HepG2 (cell line): ENCODE measurements around the gene SZRD1. TPM values are rescaled to one million over a fixed set of nuclear protein-coding genes. Genes with fewer than 3 reads are reported as not detected.

Source experiments
- CBX1 ChIP-seq: IDR thresholded peaks from one replicate; pipeline ENCODE4 v1.6.1; 2016; ENCODE audit warnings: antibody characterized with exemption, low read depth
- CBX2 ChIP-seq, 2 experiments: fragments of 200-600 bp in 1 of 2; sonication (generic); formaldehyde crosslinking in 1 of 2; IDR thresholded peaks; 2 replicates each; pipeline versions ENCODE4 v1.7.0 to v1.8.1; 2018 to 2022; ENCODE audit warnings: low read depth in 2 of 2, low read length in 1 of 2, mild to moderate bottlenecking in 1 of 2, missing genetic modification reagents in 1 of 2
- CBX5 ChIP-seq: sonication (generic); formaldehyde crosslinking; IDR thresholded peaks from 2 replicates; pipeline ENCODE4 v1.4.0; 2020; ENCODE audit warnings: missing genetic modification reagents, borderline replicate concordance
- CEBPG ChIP-seq: IDR thresholded peaks from 2 replicates; pipeline ENCODE4 v1.6.1; 2016
- EED ChIP-seq: sonication (generic); formaldehyde crosslinking; IDR thresholded peaks from 2 replicates; pipeline ENCODE4 v1.5.0; 2020; ENCODE audit warnings: mild to moderate bottlenecking, missing genetic modification reagents
- HDAC6 ChIP-seq: fragments of 200-600 bp; sonication (generic); IDR thresholded peaks from 2 replicates; pipeline ENCODE4 v1.7.0; 2017; ENCODE audit warnings: mild to moderate bottlenecking, antibody characterized with exemption, low read length, low read depth
- KDM4B ChIP-seq: sonication (generic); formaldehyde crosslinking; IDR thresholded peaks from 2 replicates; pipeline ENCODE4 v1.4.0; 2020; ENCODE audit warnings: missing genetic modification reagents
- KLF13 ChIP-seq: sonication (generic); formaldehyde crosslinking; IDR thresholded peaks from 2 replicates; pipeline ENCODE4 v1.4.0; 2020; ENCODE audit warnings: mild to moderate bottlenecking, missing genetic modification reagents
- MIXL1 ChIP-seq: IDR thresholded peaks from 2 replicates; pipeline ENCODE4 v1.6.1; 2016
- SATB2 ChIP-seq: sonication (generic); formaldehyde crosslinking; IDR thresholded peaks from 2 replicates; pipeline ENCODE4 v1.5.0; 2020; ENCODE audit warnings: missing genetic modification reagents
- TCF12 ChIP-seq, 2 experiments: fragments of 450-650 bp in 1 of 2; sonication (generic) in 1 of 2; formaldehyde crosslinking in 1 of 2; IDR thresholded peaks; 2 replicates each; pipeline versions ENCODE4 v1.6.1 to v1.8.0; 2017 to 2022; ENCODE audit warnings: antibody characterized with exemption in 1 of 2, mild to moderate bottlenecking in 1 of 2, missing genetic modification reagents in 1 of 2, moderate library complexity in 1 of 2
- ZFP62 ChIP-seq: sonication (generic); formaldehyde crosslinking; IDR thresholded peaks from 2 replicates; pipeline ENCODE4 v1.4.0; 2020; ENCODE audit warnings: missing genetic modification reagents
- ZNF207 ChIP-seq: fragments of 450-650 bp; IDR thresholded peaks from 2 replicates; pipeline ENCODE4 v1.6.1; 2016; ENCODE audit warnings: antibody characterized with exemption, borderline replicate concordance
- ZNF251 ChIP-seq: sonication (generic); formaldehyde crosslinking; IDR thresholded peaks from 2 replicates; pipeline ENCODE4 v1.9.0; 2021; ENCODE audit warnings: mild to moderate bottlenecking, missing genetic modification reagents
- ZNF713 ChIP-seq: sonication (generic); formaldehyde crosslinking; IDR thresholded peaks from 2 replicates; pipeline ENCODE4 v1.4.0; 2020; ENCODE audit warnings: mild to moderate bottlenecking, missing genetic modification reagents
- polyA plus RNA-seq, 8 experiments: library from polyadenylated mRNA; depleted of rRNA in 3 of 8; stranded (reverse) in 7 of 8; unstranded in 1 of 8; fragments of >200 nt; fragmentation: Illumina TruSeq in 4 of 8; extraction: Trizol in 4 of 8; gene quantifications; 2 replicates each; pipeline versions ENCODE4 v1.2.1 to v1.2.3, GENCODE V29; 2011 to 2016; ENCODE audit warnings: low read depth in 4 of 8, missing spikeins in 1 of 8, mixed read lengths in 1 of 8; ENCODE audit not compliant: insufficient read depth in 1 of 8
- total RNA-seq, 5 experiments: library from RNA; depleted of rRNA; stranded (reverse); fragments of >200 nt; fragmentation: Illumina TruSeq; extraction: Trizol; gene quantifications; 2 replicates each; pipeline ENCODE4 v1.2.3, GENCODE V29; 2016; ENCODE audit warnings: low read depth in 1 of 5
- TF ChIP-seq, protein P1 (sequence below): IDR thresholded peaks from 2 replicates; pipeline ENCODE4 v1.6.1; 2016; ENCODE audit warnings: control low read depth
- TF ChIP-seq, protein P2 (sequence below): sonication (generic); formaldehyde crosslinking; IDR thresholded peaks from 2 replicates; pipeline ENCODE4 v1.4.0; 2020; ENCODE audit warnings: mild to moderate bottlenecking, missing genetic modification reagents, borderline replicate concordance
- TF ChIP-seq, protein P3 (sequence below): sonication (generic); formaldehyde crosslinking; IDR thresholded peaks from 2 replicates; pipeline ENCODE4 v1.5.1; 2020; ENCODE audit warnings: mild to moderate bottlenecking, missing genetic modification reagents, borderline replicate concordance

Gene SZRD1
- total and polyA plus RNA-seq, 2 of the 13 experiments (the other 11 are each of a cell fraction or from before 2014, with no cell fraction given): 28.5 to 41.4 TPM

DNA sequence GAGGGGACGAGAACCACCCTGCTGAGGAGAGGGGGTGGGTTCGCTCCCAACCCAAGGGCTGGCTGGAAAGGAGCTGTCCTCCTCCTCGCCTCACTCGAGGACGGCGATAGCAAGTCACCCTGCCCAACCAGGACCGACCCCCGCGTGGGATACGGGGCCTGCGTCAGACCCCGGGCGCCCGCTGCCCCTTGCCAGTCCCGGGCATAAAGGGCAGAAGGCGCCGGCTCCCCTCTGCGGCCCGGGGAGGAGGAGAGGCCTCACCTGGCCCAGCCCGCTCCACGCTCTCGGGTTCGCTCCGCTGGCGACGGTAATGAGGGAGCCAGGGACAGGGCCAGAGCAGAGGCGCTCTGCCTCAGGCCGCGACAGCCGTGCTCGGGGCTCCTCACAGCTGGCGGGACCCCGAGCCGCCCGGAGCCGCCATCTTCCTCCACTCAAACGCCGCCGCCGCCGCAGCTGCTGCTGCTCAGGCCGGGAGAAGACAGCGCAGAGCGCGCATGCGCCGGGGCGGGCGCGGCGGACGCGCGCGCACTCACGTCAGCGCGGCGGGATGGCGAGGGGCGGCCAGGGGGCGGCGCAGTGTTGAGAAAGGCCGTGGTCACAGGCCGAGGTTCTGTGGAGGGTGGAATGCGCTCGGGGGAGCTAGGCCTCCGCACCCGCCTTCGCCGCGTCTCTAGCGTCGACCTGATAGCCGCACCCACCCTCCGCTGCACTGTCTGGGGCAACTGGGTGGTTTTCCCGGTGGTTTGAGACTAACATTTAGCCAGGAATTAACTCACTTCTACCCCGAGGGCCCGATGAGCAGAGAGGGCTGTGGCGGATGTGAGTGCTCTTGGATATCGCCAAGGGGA, 14.8 kb upstream of the SZRD1 start, which contains the start of gene FBXO42 (continued):
- TF ChIP-seq, protein P1, sequence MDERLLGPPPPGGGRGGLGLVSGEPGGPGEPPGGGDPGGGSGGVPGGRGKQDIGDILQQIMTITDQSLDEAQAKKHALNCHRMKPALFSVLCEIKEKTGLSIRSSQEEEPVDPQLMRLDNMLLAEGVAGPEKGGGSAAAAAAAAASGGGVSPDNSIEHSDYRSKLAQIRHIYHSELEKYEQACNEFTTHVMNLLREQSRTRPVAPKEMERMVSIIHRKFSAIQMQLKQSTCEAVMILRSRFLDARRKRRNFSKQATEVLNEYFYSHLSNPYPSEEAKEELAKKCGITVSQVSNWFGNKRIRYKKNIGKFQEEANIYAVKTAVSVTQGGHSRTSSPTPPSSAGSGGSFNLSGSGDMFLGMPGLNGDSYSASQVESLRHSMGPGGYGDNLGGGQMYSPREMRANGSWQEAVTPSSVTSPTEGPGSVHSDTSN (CRISPR knock-in tag): no peak
- TF ChIP-seq EED (CRISPR knock-in tag) (no peak), KLF13 (peak; percentile 16; the same call in 1 of the 2 replicates), SATB2 (CRISPR knock-in tag) (peak; percentile 50; the same call in 1 of the 2 replicates), ZNF251 (CRISPR knock-in tag) (0 out of 2 replicates have a peak, but pooled peaks have one; percentile 39), TCF12 (IDR thresholded peaks at IDR 0.05) (no peak), TCF12 (CRISPR knock-in tag; IDR thresholded peaks at IDR 0.05) (peak; percentile 83; the same call in 1 of the 2 replicates), ZNF207 (no peak), CBX5 (no peak), ZFP62 (CRISPR knock-in tag) (no peak), MIXL1 (CRISPR knock-in tag) (no peak), ZNF713 (CRISPR knock-in tag) (no peak), CBX1 (no peak), KDM4B (CRISPR knock-in tag) (no peak), CEBPG (CRISPR knock-in tag) (0 out of 2 replicates have a peak, but pooled peaks have one; percentile 4), HDAC6 (no peak), CBX2 (IDR thresholded peaks at IDR 0.05; ENCODE audit: low read depth, low read length) (no peak), CBX2 (CRISPR knock-in tag; IDR thresholded peaks at IDR 0.05; ENCODE audit: low read depth) (no peak)
- TF ChIP-seq, protein P2, sequence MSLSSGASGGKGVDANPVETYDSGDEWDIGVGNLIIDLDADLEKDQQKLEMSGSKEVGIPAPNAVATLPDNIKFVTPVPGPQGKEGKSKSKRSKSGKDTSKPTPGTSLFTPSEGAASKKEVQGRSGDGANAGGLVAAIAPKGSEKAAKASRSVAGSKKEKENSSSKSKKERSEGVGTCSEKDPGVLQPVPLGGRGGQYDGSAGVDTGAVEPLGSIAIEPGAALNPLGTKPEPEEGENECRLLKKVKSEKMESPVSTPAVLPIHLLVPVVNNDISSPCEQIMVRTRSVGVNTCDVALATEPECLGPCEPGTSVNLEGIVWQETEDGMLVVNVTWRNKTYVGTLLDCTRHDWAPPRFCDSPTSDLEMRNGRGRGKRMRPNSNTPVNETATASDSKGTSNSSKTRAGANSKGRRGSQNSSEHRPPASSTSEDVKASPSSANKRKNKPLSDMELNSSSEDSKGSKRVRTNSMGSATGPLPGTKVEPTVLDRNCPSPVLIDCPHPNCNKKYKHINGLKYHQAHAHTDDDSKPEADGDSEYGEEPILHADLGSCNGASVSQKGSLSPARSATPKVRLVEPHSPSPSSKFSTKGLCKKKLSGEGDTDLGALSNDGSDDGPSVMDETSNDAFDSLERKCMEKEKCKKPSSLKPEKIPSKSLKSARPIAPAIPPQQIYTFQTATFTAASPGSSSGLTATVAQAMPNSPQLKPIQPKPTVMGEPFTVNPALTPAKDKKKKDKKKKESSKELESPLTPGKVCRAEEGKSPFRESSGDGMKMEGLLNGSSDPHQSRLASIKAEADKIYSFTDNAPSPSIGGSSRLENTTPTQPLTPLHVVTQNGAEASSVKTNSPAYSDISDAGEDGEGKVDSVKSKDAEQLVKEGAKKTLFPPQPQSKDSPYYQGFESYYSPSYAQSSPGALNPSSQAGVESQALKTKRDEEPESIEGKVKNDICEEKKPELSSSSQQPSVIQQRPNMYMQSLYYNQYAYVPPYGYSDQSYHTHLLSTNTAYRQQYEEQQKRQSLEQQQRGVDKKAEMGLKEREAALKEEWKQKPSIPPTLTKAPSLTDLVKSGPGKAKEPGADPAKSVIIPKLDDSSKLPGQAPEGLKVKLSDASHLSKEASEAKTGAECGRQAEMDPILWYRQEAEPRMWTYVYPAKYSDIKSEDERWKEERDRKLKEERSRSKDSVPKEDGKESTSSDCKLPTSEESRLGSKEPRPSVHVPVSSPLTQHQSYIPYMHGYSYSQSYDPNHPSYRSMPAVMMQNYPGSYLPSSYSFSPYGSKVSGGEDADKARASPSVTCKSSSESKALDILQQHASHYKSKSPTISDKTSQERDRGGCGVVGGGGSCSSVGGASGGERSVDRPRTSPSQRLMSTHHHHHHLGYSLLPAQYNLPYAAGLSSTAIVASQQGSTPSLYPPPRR (CRISPR knock-in tag): no peak
- TF ChIP-seq, protein P3, sequence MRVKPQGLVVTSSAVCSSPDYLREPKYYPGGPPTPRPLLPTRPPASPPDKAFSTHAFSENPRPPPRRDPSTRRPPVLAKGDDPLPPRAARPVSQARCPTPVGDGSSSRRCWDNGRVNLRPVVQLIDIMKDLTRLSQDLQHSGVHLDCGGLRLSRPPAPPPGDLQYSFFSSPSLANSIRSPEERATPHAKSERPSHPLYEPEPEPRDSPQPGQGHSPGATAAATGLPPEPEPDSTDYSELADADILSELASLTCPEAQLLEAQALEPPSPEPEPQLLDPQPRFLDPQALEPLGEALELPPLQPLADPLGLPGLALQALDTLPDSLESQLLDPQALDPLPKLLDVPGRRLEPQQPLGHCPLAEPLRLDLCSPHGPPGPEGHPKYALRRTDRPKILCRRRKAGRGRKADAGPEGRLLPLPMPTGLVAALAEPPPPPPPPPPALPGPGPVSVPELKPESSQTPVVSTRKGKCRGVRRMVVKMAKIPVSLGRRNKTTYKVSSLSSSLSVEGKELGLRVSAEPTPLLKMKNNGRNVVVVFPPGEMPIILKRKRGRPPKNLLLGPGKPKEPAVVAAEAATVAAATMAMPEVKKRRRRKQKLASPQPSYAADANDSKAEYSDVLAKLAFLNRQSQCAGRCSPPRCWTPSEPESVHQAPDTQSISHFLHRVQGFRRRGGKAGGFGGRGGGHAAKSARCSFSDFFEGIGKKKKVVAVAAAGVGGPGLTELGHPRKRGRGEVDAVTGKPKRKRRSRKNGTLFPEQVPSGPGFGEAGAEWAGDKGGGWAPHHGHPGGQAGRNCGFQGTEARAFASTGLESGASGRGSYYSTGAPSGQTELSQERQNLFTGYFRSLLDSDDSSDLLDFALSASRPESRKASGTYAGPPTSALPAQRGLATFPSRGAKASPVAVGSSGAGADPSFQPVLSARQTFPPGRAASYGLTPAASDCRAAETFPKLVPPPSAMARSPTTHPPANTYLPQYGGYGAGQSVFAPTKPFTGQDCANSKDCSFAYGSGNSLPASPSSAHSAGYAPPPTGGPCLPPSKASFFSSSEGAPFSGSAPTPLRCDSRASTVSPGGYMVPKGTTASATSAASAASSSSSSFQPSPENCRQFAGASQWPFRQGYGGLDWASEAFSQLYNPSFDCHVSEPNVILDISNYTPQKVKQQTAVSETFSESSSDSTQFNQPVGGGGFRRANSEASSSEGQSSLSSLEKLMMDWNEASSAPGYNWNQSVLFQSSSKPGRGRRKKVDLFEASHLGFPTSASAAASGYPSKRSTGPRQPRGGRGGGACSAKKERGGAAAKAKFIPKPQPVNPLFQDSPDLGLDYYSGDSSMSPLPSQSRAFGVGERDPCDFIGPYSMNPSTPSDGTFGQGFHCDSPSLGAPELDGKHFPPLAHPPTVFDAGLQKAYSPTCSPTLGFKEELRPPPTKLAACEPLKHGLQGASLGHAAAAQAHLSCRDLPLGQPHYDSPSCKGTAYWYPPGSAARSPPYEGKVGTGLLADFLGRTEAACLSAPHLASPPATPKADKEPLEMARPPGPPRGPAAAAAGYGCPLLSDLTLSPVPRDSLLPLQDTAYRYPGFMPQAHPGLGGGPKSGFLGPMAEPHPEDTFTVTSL (CRISPR knock-in tag): no peak
